BJ (cell line): ENCODE data around the gene PRDM8. TPM values are rescaled to one million over a fixed set of nuclear protein-coding genes. Genes with fewer than 3 reads are reported as not detected.

Source experiments
- CTCF ChIA-PET: fragments of 350-600 bp; formaldehyde crosslinking; extraction: SDS; loops from one replicate; lab custom pipeline; 2021; ENCODE audit warnings: antibody characterized with exemption, inconsistent platforms; lab: Yijun Ruan, JAX
- POLR2A ChIA-PET: fragments of 300-600 bp; sonication (Branson Sonifier 250); formaldehyde crosslinking; extraction: SDS; loops from one replicate; lab custom pipeline; 2021; ENCODE audit warnings: antibody characterized with exemption; lab: Charles Lee
- DNase-seq: peaks from one replicate; pipeline ENCODE4 v3.0.0-alpha.2; 2011; ENCODE audit warnings: low read depth
- H3K27me3 ChIP-seq: 2 replicates; pipeline ENCODE4 v1.6.0; 2011; ENCODE audit warnings: low read length; ENCODE audit not compliant: control insufficient read depth, insufficient read depth
- H3K36me3 ChIP-seq: 2 replicates; pipeline ENCODE4 v1.5.1; 2011; ENCODE audit warnings: low read length; ENCODE audit not compliant: control insufficient read depth, insufficient read depth
- H3K4me3 ChIP-seq: 2 replicates; pipeline ENCODE4 v1.5.1; 2011; ENCODE audit warnings: low read depth, mild to moderate bottlenecking, control low read depth, low read length
- polyA plus RNA-seq: library from polyadenylated mRNA; depleted of rRNA; stranded (reverse); fragments of >200 nt; gene quantifications from 2 replicates; pipeline ENCODE4 v1.2.3, GENCODE V29; 2011
- TF ChIP-seq, protein P1 (sequence below): IDR thresholded peaks from 2 replicates; pipeline ENCODE4 v1.5.1; 2011; ENCODE audit warnings: low read depth, mild to moderate bottlenecking, control low read depth, inconsistent platforms, low read length, moderate library complexity; ENCODE audit not compliant: insufficient read depth

The PRDM8 gene
- polyA plus RNA-seq, 1 experiment: 2.7 TPM

DNA sequence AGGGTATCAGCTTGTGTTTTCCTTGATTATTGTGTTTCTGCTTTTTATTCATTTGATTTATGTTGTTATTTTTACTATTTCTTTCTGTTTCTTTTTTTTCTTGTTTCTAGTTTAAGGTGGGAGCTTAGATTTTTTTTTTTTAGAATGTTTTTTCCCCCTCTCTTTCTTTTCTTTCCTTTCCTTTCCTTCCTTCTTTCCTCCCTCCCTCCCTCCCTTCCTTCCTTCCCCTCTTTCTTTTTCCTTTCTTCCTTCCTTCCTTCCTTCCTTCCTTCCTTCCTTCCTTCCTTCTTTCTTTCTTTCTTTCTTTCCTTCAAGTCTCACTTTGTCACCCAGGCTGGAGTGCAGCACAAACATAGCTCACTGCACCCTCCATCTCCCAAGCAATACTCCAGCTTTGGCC is 31.4 kb upstream of the PRDM8 start:
- no peak for DNase-seq
- CTCF ChIA-PET: interaction anchor here (0.6 to 0.9 kb wide), 2 partner anchors 17 to 131 kb away, joined by 3 to 4 read pairs; no protein-coding TSS in a partner anchor
- POLR2A ChIA-PET: no interaction called here
- TF ChIP-seq, protein P1, sequence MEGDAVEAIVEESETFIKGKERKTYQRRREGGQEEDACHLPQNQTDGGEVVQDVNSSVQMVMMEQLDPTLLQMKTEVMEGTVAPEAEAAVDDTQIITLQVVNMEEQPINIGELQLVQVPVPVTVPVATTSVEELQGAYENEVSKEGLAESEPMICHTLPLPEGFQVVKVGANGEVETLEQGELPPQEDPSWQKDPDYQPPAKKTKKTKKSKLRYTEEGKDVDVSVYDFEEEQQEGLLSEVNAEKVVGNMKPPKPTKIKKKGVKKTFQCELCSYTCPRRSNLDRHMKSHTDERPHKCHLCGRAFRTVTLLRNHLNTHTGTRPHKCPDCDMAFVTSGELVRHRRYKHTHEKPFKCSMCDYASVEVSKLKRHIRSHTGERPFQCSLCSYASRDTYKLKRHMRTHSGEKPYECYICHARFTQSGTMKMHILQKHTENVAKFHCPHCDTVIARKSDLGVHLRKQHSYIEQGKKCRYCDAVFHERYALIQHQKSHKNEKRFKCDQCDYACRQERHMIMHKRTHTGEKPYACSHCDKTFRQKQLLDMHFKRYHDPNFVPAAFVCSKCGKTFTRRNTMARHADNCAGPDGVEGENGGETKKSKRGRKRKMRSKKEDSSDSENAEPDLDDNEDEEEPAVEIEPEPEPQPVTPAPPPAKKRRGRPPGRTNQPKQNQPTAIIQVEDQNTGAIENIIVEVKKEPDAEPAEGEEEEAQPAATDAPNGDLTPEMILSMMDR: no peak
- Histone ChIP-seq H3K36me3 (no peaks in the 10 kb centered on the region), H3K27me3 (no peaks in the 10 kb centered on the region), H3K4me3 (no peak overlapping the region)

DNA sequence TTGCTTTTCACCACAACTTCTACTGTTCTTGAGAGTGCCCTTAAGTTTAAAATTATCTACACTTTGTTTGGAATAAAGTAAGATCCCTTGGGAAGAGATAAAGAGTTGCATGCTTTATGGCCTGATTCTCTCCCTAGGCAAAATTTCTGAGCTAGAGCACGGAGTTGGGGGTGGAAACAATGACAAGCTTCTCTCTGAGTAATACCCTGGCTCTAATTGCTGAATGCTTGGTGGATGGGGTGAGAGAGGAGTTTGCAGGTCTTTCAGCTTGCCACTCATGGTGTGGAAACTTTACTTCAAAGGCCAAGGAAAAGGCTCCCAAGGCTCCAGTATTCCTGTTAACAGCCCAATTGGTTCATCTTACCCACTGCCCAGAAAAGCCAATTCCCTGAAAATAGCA is 26.1 kb upstream of the PRDM8 start:
- Histone ChIP-seq H3K36me3 (no peaks in the 10 kb centered on the region), H3K27me3 (no peaks in the 10 kb centered on the region), H3K4me3 (no peak overlapping the region)
- ChIA-PET POLR2A (no interaction called here), CTCF (interaction anchor here (0.6 to 2.8 kb wide), 4 partner anchors 13 to 49 kb away, joined by 3 to 14 read pairs (median 6); no protein-coding TSS in a partner anchor)
- no peak for DNase-seq
- TF ChIP-seq, protein P1: no peak

DNA sequence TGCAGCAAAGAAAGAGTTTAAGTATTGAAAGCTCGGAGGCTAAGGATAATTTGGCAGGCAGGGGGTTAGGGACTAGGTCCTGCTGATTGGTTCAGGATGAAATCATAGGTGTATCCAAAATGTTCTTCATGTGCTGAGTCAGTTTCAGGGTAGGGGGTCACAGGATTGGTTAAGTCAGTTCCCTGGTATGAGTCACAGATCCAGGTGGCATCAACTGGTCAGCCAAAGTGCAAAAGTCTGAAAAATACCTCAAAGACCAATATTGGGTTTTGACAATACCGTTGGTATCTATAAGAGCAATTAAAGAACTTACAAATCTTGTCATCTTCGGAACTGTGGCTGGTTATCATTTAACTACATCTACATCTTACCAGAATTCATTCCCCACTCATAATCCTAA is 25.6 kb upstream of the PRDM8 start:
- H3K27me3 ChIP-seq: no peaks in the 10 kb centered on the region
- TF ChIP-seq, protein P1: no peak
- no peak overlapping the region for H3K4me3 ChIP-seq
- H3K36me3 ChIP-seq: no peaks in the 10 kb centered on the region
- DNase-seq: no peak
- POLR2A ChIA-PET: no interaction called here
- CTCF ChIA-PET: interaction anchor here (0.5 to 2.8 kb wide), 5 partner anchors 12 to 1588 kb away, joined by 3 to 14 read pairs (median 5); no protein-coding TSS in a partner anchor

DNA sequence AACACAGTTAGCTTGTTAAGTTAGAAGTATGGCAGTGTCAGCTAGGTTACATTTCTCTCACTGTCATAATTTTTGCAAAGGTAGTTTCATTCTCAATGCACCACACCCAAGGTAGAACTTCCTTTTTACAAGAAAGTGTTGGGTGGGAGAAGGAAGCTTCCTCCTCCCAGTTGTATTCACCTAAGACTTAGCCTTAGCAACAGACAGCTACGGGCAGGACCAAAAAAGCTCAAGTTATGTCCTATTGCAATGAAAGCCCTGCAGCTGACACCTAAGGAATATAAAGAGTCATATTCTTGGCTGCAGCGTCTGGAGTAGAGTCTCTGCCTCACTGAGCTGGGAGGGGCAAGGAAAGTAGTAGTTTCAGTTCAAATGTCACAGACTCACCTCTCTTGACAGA is 25.1 kb upstream of the PRDM8 start:
- POLR2A ChIA-PET: no interaction called here
- TF ChIP-seq, protein P1: no peak
- Histone ChIP-seq H3K27me3 (no peaks in the 10 kb centered on the region), H3K36me3 (no peaks in the 10 kb centered on the region), H3K4me3 (no peak overlapping the region)
- DNase-seq: no peak
- CTCF ChIA-PET: interaction anchor here (0.5 to 2.8 kb wide), 3 partner anchors 12 to 1589 kb away, joined by 3 to 14 read pairs (median 4); no protein-coding TSS in a partner anchor

DNA sequence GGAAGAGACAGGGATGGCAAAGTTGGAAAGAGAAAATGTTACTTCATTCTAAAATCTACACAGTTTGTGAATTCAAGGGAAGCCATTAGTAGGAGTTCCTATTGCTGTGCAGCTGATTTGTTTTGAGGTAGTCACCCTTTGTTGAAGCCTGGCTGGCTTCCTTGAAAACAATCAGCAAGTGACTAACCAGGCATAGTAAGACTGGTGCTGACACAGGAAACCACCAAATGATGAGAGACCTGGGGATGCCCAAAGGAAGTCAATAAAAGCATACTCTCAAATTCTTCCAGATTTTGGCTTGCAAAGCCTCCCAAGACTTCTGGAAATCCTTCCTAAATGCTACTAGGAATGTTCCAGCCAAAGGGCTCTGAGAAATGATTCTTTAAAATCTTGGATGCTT is 23.9 kb upstream of the PRDM8 start:
- POLR2A ChIA-PET: interaction anchor here (0.6 kb wide), 1 partner anchor 10 kb away, joined by 3 read pairs; no protein-coding TSS in a partner anchor
- CTCF ChIA-PET: interaction anchor here (2.8 kb wide), 1 partner anchor 10 kb away, joined by 14 read pairs; no protein-coding TSS in a partner anchor

More for the DNA sequence above, 23.9 kb upstream of the PRDM8 start:
- DNase-seq: no peak
- Histone ChIP-seq H3K4me3 (no peak overlapping the region), H3K27me3 (no peaks in the 10 kb centered on the region), H3K36me3 (no peaks in the 10 kb centered on the region)
- TF ChIP-seq, protein P1: no peak
